GM12878 (cell line): Measurements from ENCODE around the gene KDM8. TPM values are rescaled to one million over a fixed set of nuclear protein-coding genes. Genes with fewer than 3 reads are reported as not detected.

ENCODE experiments used
- ATAC-seq: fragments of 200-7000 bp; cut with Tn5 transposase; 3 replicates; pipeline ENCODE4 v1.9.1; 2020; ENCODE audit warnings: mild to moderate bottlenecking, moderate library complexity
- BruUV-seq: library from RNA; stranded (reverse); fragments of 400-500 nt; replicated peaks from 2 replicates; lab custom pipeline; 2021; lab: Mats Ljungman, UMichigan
- CTCF ChIA-PET: fragments of 300-600 bp; sonication (Branson Sonifier 250); formaldehyde crosslinking; extraction: SDS; loops from one replicate; lab custom pipeline; 2021; ENCODE audit warnings: inconsistent platforms; lab: Yijun Ruan, JAX
- POLR2A ChIA-PET: fragments of 350-600 bp; formaldehyde crosslinking; extraction: SDS; loops from one replicate; lab custom pipeline; 2021; ENCODE audit warnings: inconsistent platforms; lab: Charles Lee
- RAD21 ChIA-PET: fragments of 300-600 bp; sonication (Branson Sonifier 250); formaldehyde crosslinking; loops from one replicate; lab custom pipeline; 2023; ENCODE audit warnings: antibody characterized with exemption; ENCODE audit not compliant: unreplicated experiment; lab: Charles Lee
- SMC1A ChIA-PET: fragments of 300-600 bp; sonication (Branson Sonifier 250); formaldehyde crosslinking; loops from one replicate; lab custom pipeline; 2023; ENCODE audit not compliant: unreplicated experiment, uncharacterized antibody; lab: Charles Lee
- DNase-seq: peaks from one replicate; pipeline ENCODE4 v3.0.0-alpha.2; 2011; ENCODE audit warnings: low read depth, low spot score
- FAIRE-seq: peaks from 3 replicates; lab custom pipeline; 2011; peaks lifted over from hg19 to GRCh38; lab: Jason Lieb, UNC
- H2AFZ ChIP-seq: 2 replicates; pipeline ENCODE4 v1.6.0; 2011; ENCODE audit warnings: low read depth, low read length, control low read depth; ENCODE audit not compliant: control insufficient read depth
- H3K27ac ChIP-seq: 2 replicates; pipeline ENCODE4 v1.5.1; 2011; ENCODE audit warnings: control low read depth; ENCODE audit not compliant: control insufficient read depth, insufficient read depth
- H3K27me3 ChIP-seq, 2 experiments: replicated peaks in 1 of 2; 2 replicates each; pipeline versions ENCODE4 v1.6.0 to v1.6.1; 2011; ENCODE audit warnings: low read length in 1 of 2; ENCODE audit not compliant: control insufficient read depth in 2 of 2, insufficient read depth in 2 of 2
- H3K36me3 ChIP-seq, 2 experiments: 2 replicates each; pipeline ENCODE4 v1.5.1; 2011; ENCODE audit warnings: low read length in 1 of 2; ENCODE audit not compliant: control insufficient read depth in 2 of 2, insufficient read depth in 2 of 2
- H3K4me1 ChIP-seq: 2 replicates; pipeline ENCODE4 v1.6.1; 2011; ENCODE audit warnings: mild to moderate bottlenecking, low read length, moderate library complexity, mixed read lengths; ENCODE audit not compliant: control insufficient read depth, insufficient read depth
- H3K4me2 ChIP-seq: 2 replicates; pipeline ENCODE4 v1.6.0; 2011; ENCODE audit warnings: control low read depth; ENCODE audit not compliant: control insufficient read depth, insufficient read depth
- H3K4me3 ChIP-seq: fragments of 200-600 bp; sonication (generic); 2 replicates; pipeline ENCODE4 v1.5.1; 2016
- H3K79me2 ChIP-seq: 2 replicates; pipeline ENCODE4 v1.6.0; 2011; ENCODE audit warnings: low read length; ENCODE audit not compliant: control insufficient read depth, insufficient read depth
- H3K9ac ChIP-seq: 2 replicates; pipeline ENCODE4 v1.8.0; 2011; ENCODE audit warnings: low read length, control low read depth, mixed read lengths; ENCODE audit not compliant: control insufficient read depth, insufficient read depth
- H3K9me3 ChIP-seq: replicated peaks from 3 replicates; pipeline ENCODE4 v1.5.1; 2011; ENCODE audit warnings: mild to moderate bottlenecking, low read length; ENCODE audit not compliant: control insufficient read depth, insufficient read depth
- H4K20me1 ChIP-seq: 2 replicates; pipeline ENCODE4 v1.6.0; 2011; ENCODE audit not compliant: control insufficient read depth, insufficient read depth
- BRCA1 ChIP-seq: IDR thresholded peaks from 2 replicates; pipeline ENCODE4 v1.6.1; 2011; ENCODE audit warnings: low read depth, low read length, improper control_type of control experiment
- CHD4 ChIP-seq: fragments of 200-600 bp; sonication (generic); IDR thresholded peaks from 2 replicates; pipeline ENCODE4 v1.6.1; 2016; ENCODE audit warnings: mild to moderate bottlenecking
- E2F4 ChIP-seq: IDR thresholded peaks from 2 replicates; pipeline ENCODE4 v1.6.1; 2012; ENCODE audit warnings: low read depth, low read length, improper control_type of control experiment
- E2F8 ChIP-seq: fragments of 450-650 bp; IDR thresholded peaks from 2 replicates; pipeline ENCODE4 v1.6.1; 2018; ENCODE audit warnings: mild to moderate bottlenecking, low read depth, moderate library complexity; ENCODE audit not compliant: partially characterized antibody
- GABPA ChIP-seq: IDR thresholded peaks from 2 replicates; pipeline ENCODE4 v1.6.1; 2014; ENCODE audit warnings: antibody characterized with exemption, low read depth, mild to moderate bottlenecking, inconsistent platforms
- IRF3 ChIP-seq: fragments of 450-650 bp; IDR thresholded peaks from 2 replicates; pipeline ENCODE4 v1.6.1; 2014; ENCODE audit warnings: mild to moderate bottlenecking
- PAX5 ChIP-seq: IDR thresholded peaks from 2 replicates; pipeline ENCODE4 v1.6.1; 2011; ENCODE audit warnings: low read depth, low read length, borderline replicate concordance
- POLR2A ChIP-seq: IDR thresholded peaks from 2 replicates; pipeline ENCODE4 v1.6.1; 2011; ENCODE audit warnings: low read depth, mild to moderate bottlenecking, low read length
- POLR2AphosphoS5 ChIP-seq: IDR thresholded peaks from 2 replicates; pipeline ENCODE4 v1.6.1; 2011; ENCODE audit warnings: mild to moderate bottlenecking, low read length, inconsistent platforms
- RFX5 ChIP-seq: IDR thresholded peaks from 2 replicates; pipeline ENCODE4 v1.6.1; 2011; ENCODE audit warnings: low read depth, low read length, improper control_type of control experiment
- SMC3 ChIP-seq: IDR thresholded peaks from 2 replicates; pipeline ENCODE4 v1.6.1; 2011; ENCODE audit warnings: low read length, improper control_type of control experiment, borderline replicate concordance
- SP1 ChIP-seq: IDR thresholded peaks from one replicate; pipeline ENCODE4 v1.6.1; 2011; ENCODE audit warnings: low read depth, low read length
- USF1 ChIP-seq: IDR thresholded peaks from 2 replicates; pipeline ENCODE4 v1.6.1; 2011; ENCODE audit warnings: borderline replicate concordance, low read depth, mild to moderate bottlenecking, moderate library complexity, mixed read lengths, low read length; ENCODE audit not compliant: insufficient read depth; ENCODE audit errors: extremely low read length
- ZBTB11 ChIP-seq: fragments of 450-650 bp; formaldehyde crosslinking; IDR thresholded peaks from 2 replicates; pipeline ENCODE4 v1.5.0; 2022; ENCODE audit warnings: mild to moderate bottlenecking, missing genetic modification characterization
- WGBS: methylation state at CpG from one replicate; pipeline ENCODE4 v1.1.6; 2016; ENCODE audit warnings: low lambda C conversion rate; ENCODE audit not compliant: insufficient replicate concordance, insufficient coverage; ENCODE audit errors: missing lambda C conversion rate; 5-methylcytosine and 5-hydroxymethylcytosine counted together
- in situ Hi-C: fragments of 300-500 bp; cut with MboI; formaldehyde crosslinking; loops from 9 replicates; pipeline ENCODE4 v1.14.3; 2018; ENCODE audit warnings: mixed read lengths
- intact Hi-C: fragments of 100-400 bp; cut with micrococcal nuclease; formaldehyde crosslinking; loops from one replicate; pipeline ENCODE4 v1.14.2; 2022; ENCODE audit not compliant: unreplicated experiment
- polyA plus RNA-seq, 11 experiments: library from polyadenylated mRNA; depleted of rRNA in 4 of 11; unstranded in 6 of 11; stranded (reverse) in 5 of 11; fragments of >200 nt; fragmentation: Nextera tagmentation in 4 of 11; fragmentation: Illumina TruSeq in 1 of 11; extraction: Ambion mirVana in 4 of 11; extraction: Trizol in 1 of 11; gene quantifications; 1 replicate in 1 of 11; 2 replicates in 10 of 11; pipeline versions ENCODE4 v1.2.1 to v1.2.3, GENCODE V29; 2011 to 2016; ENCODE audit warnings: inconsistent platforms in 2 of 11, missing spikeins in 2 of 11, low read depth in 1 of 11
- total RNA-seq, 4 experiments: library from RNA; depleted of rRNA in 3 of 4; stranded (reverse); fragments of >200 nt in 3 of 4; fragmentation: Illumina TruSeq in 1 of 4; extraction: Trizol in 1 of 4; gene quantifications; 2 replicates each; pipeline versions ENCODE4 v1.2.1 to v1.2.3, GENCODE V29; 2013 to 2021

Gene KDM8
- total and polyA plus RNA-seq, 10 of the 15 experiments (the other 5 are each of a cell fraction or from before 2014, with no cell fraction given) = 0.79 to 8.9 (median 5.8) TPM

- ChIA-PET CTCF (interaction anchor here (1.0 to 10.0 kb wide), 9 partner anchors 7 to 194 kb away, joined by 5 to 150 read pairs (median 31); partner anchors contain the start of gene KDM8), POLR2A (interaction anchor here (3.1 kb wide), 1 partner anchor 190 kb away, joined by 12 read pairs; no protein-coding TSS in a partner anchor), SMC1A (interaction anchor here (1.0 to 6.4 kb wide), 5 partner anchors 24 to 278 kb away, joined by 3 to 76 read pairs (median 4); no protein-coding TSS in a partner anchor), RAD21 (interaction anchor here (5.1 kb wide), 1 partner anchor 190 kb away, joined by 86 read pairs; no protein-coding TSS in a partner anchor)
- Histone ChIP-seq H2AFZ (no peak overlapping the region), H4K20me1 (no peaks in the 10 kb centered on the region), H3K27ac (no peak overlapping the region), H3K4me1 (peaks cover 3% of the 10 kb centered on the region; the same call in 1 of the 2 replicates), H3K27me3 (no peaks in the 10 kb centered on the region; a peak in 1 of 4 replicates), H3K9me3 (no peaks in the 10 kb centered on the region), H3K4me2 (no peak overlapping the region), H3K36me3 (no peaks in the 10 kb centered on the region), H3K4me3 (no peak overlapping the region), H3K9ac (no peak overlapping the region), H3K79me2 (no peaks in the 10 kb centered on the region)
- 54% methylated on average over 13 of the region's 13 CpGs for WGBS
- in situ Hi-C loops (loop anchor here (10.0 kb wide), 1 partner anchor 278 kb away; no protein-coding TSS in a partner anchor), intact Hi-C loops (no loop called here)
- FAIRE-seq (no peak), DNase-seq (no peak), ATAC-seq (no peak)
- TF ChIP-seq SMC3 = no peak
- no peak for TF ChIP-seq POLR2AphosphoS5
- no peak for TF ChIP-seq BRCA1
- TF ChIP-seq USF1 = no peak
- no peak for TF ChIP-seq SP1
- no peak for TF ChIP-seq E2F8
- TF ChIP-seq IRF3 = no peak
- TF ChIP-seq PAX5 = no peak
- no peak for TF ChIP-seq CHD4
- TF ChIP-seq ZBTB11 (CRISPR knock-in tag) = no peak
- TF ChIP-seq GABPA = no peak
- TF ChIP-seq RFX5 = no peak
- TF ChIP-seq E2F4 = no peak
- no peak for TF ChIP-seq POLR2A
- BruUV-seq = no TSS peak
Observed at GRCh38 chr16:27177031-27177774, 26.1 kb upstream of the KDM8 start.
